ENCODE measurements around the gene EPO.
A peak's percentile ranks its signal among the peaks of the same experiment; 100 is the strongest.

EPO gene

DNA sequence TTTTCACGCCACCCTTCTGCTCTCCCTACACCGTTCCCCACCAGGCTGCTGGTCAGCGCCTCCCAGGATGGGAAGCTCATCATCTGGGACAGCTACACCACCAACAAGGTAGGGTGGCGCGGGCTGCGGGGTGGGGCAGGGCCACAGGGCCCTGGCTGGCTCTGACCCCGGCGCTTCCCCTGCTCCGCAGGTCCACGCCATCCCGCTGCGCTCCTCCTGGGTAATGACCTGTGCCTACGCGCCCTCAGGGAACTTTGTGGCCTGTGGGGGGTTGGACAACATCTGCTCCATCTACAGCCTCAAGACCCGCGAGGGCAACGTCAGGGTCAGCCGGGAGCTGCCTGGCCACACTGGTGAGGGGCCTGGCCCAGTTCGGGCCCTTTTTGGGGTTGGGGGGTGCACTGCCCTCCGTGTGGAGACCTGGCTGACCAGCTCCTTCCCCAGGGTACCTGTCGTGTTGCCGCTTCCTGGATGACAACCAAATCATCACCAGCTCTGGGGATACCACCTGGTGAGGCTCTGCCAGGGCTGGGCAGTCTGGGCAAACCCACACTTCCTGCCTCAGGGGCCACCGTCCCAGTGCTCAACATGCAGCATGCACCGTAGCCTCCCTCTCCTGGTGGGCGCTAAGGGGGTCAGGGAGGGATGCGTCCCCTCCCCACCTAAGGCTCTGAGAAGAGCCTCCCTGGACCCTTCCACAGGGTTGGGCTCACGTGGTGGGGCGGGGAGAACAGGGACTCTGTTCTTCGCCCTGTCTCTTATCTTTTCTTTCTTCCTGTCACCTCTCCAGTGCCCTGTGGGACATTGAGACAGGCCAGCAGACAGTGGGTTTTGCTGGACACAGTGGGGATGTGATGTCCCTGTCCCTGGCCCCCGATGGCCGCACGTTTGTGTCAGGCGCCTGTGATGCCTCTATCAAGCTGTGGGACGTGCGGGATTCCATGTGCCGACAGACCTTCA, 42.7 kb upstream of the EPO start:
- no peak overlapping the region for H3K27ac ChIP-seq (ENCODE audit: low read depth, low read length)
- H3K4me1 ChIP-seq (ENCODE audit: control insufficient read depth in 5 of 5, insufficient read depth in 5 of 5, low read length in 5 of 5), result peaks cover 4 to 51% (median 26%) of the 10 kb centered on the region in 5 donors
- peaks cover 0 to 58% (median 49%) of the 10 kb centered on the region in 5 donors for H3K36me3 ChIP-seq (ENCODE audit: control insufficient read depth in 5 of 5, insufficient read depth in 5 of 5, low read length in 5 of 5)
- no peaks in the 10 kb centered on the region for H3K27me3 ChIP-seq (ENCODE audit: control insufficient read depth in 5 of 5, insufficient read depth in 4 of 5, low read length in 5 of 5)
- no peak overlapping the region for H3K9ac ChIP-seq (ENCODE audit: low read length in 5 of 5)
- H3K9me3 ChIP-seq (ENCODE audit: control insufficient read depth in 5 of 5, low read length in 5 of 5), result no peaks in the 10 kb centered on the region
- no peak overlapping the region for H3K4me3 ChIP-seq (ENCODE audit: low read depth in 1 of 5, low read length in 5 of 5)

DNA sequence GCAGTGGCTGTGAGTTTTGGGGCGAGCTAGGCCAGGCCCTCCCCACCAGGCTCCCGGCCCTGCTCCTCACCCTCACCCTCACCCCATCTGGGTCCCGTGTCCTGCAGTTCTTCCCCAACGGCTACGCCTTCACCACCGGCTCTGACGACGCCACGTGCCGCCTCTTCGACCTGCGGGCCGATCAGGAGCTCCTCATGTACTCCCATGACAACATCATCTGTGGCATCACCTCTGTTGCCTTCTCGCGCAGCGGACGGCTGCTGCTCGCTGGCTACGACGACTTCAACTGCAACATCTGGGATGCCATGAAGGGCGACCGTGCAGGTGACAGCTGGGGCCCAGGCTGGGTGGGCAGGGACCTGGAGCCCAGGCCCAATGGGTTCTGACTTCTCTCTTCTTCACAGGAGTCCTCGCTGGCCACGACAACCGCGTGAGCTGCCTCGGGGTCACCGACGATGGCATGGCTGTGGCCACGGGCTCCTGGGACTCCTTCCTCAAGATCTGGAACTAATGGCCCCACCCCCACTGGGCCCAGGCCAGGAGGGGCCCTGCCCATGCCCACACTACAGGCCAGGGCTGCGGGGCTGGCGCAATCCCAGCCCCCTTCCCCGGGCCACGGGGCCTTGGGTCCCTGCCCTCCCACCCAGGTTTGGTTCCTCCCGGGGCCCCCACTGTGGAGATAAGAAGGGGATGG, 41.8 kb upstream of the EPO start:
- H3K9me3 ChIP-seq (ENCODE audit: control insufficient read depth in 5 of 5, low read length in 5 of 5), result no peaks in the 10 kb centered on the region
- H3K27me3 ChIP-seq (ENCODE audit: control insufficient read depth in 5 of 5, insufficient read depth in 4 of 5, low read length in 5 of 5), result no peaks in the 10 kb centered on the region
- H3K9ac ChIP-seq (ENCODE audit: low read length in 5 of 5), result no peak overlapping the region
- peaks cover 0 to 66% (median 58%) of the 10 kb centered on the region in 5 donors for H3K36me3 ChIP-seq (ENCODE audit: control insufficient read depth in 5 of 5, insufficient read depth in 5 of 5, low read length in 5 of 5)
- no peak overlapping the region for H3K4me3 ChIP-seq (ENCODE audit: low read depth in 1 of 5, low read length in 5 of 5)
- peaks cover 2 to 44% (median 26%) of the 10 kb centered on the region in 5 donors for H3K4me1 ChIP-seq (ENCODE audit: control insufficient read depth in 5 of 5, insufficient read depth in 5 of 5, low read length in 5 of 5)
- no peak overlapping the region for H3K27ac ChIP-seq (ENCODE audit: low read depth, low read length)

DNA sequence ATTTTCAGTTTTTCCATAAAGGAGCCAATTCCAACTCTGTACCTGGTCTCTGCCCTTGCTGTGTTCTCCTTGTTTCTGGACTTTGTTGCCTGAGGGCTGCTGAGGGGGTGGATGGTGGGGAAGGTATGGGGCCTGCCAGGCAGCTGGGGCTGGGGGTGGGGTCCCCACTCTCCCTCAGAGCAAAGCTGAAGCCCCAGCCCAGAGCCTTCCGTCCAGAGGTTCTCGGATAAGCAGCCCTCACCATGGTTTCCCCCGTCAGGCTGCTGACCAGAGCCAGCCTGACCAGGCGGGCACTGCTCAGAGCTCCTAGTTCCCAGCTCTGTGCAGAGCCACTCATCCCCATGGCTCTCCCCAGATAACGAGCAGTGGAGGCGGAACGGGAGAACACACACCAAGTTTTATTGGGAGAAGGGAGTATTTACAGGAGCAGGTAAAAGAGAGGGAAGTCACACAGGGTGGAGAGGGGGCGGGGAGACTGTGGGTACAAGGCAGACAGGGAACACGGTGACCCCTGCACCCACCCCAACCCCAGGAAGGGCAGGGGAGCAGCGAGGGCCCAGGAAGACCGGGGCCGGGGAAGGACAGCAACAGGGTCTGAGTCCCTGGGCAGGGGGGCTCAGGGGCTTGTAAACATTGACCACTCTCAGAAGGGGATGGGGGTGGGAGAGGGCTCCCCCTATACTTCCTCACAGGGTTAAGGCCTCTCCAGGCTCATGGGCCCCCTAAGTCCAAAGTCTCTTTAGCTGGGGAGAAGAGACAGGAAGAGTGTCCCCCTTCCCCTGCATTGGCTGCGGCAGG, 40.9 kb upstream of the EPO start:
- Histone ChIP-seq H3K36me3 (ENCODE audit: control insufficient read depth in 5 of 5, insufficient read depth in 5 of 5, low read length in 5 of 5) (peaks cover 0 to 75% (median 67%) of the 10 kb centered on the region in 5 donors), H3K4me3 (ENCODE audit: low read depth in 1 of 5, low read length in 5 of 5) (no peak overlapping the region), H3K9me3 (ENCODE audit: control insufficient read depth in 5 of 5, low read length in 5 of 5) (no peaks in the 10 kb centered on the region), H3K27me3 (ENCODE audit: control insufficient read depth in 5 of 5, insufficient read depth in 4 of 5, low read length in 5 of 5) (no peaks in the 10 kb centered on the region), H3K4me1 (ENCODE audit: control insufficient read depth in 5 of 5, insufficient read depth in 5 of 5, low read length in 5 of 5) (peaks cover 2 to 43% (median 26%) of the 10 kb centered on the region in 5 donors), H3K9ac (ENCODE audit: low read length in 5 of 5) (peak overlapping the region in 2 of 5 donors; percentile 20 to 59), H3K27ac (ENCODE audit: low read depth, low read length) (peak overlapping the region; percentile 81)

DNA sequence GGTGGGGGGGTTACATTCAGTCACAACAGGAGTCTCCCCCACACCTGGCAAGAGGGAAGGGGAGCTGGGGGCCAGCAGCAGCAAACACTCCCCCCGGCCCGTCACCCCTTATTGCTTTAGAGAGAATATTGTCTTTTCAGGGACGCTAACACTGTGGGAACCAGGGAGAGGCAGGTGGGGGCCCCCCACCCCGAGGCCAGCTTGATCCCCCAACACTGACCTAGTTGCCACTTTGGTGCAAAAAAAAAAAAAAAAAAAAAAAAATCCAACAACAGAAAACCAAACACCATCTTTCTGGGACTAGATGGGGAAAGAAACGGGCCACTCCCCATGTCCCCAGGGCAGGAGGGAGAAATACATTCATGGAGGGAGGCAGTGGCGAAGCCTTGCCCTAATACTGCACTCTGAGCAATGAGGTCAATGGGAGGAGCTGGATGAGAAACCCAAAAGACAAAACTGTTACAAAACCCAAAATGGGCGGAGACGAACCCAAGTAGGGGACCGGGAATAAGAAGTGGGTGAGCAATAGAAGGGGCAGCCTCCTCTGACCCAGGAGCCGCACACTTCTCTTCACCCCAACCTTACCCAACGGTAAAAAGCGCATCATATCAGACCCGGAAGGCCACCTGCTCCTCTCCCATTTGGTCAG, 40.2 kb upstream of the EPO start:
- peak overlapping the region; percentile 81 for H3K27ac ChIP-seq (ENCODE audit: low read depth, low read length)
- H3K36me3 ChIP-seq (ENCODE audit: control insufficient read depth in 5 of 5, insufficient read depth in 5 of 5, low read length in 5 of 5), result peaks cover 0 to 82% (median 74%) of the 10 kb centered on the region in 5 donors
- peak overlapping the region in 2 of 5 donors; percentile 56 to 59 for H3K9ac ChIP-seq (ENCODE audit: low read length in 5 of 5)
- H3K4me3 ChIP-seq (ENCODE audit: low read depth in 1 of 5, low read length in 5 of 5), result no peak overlapping the region
- H3K27me3 ChIP-seq (ENCODE audit: control insufficient read depth in 5 of 5, insufficient read depth in 4 of 5, low read length in 5 of 5), result no peaks in the 10 kb centered on the region
- no peaks in the 10 kb centered on the region for H3K9me3 ChIP-seq (ENCODE audit: control insufficient read depth in 5 of 5, low read length in 5 of 5)
- peaks cover 2 to 38% (median 24%) of the 10 kb centered on the region in 5 donors for H3K4me1 ChIP-seq (ENCODE audit: control insufficient read depth in 5 of 5, insufficient read depth in 5 of 5, low read length in 5 of 5)

DNA sequence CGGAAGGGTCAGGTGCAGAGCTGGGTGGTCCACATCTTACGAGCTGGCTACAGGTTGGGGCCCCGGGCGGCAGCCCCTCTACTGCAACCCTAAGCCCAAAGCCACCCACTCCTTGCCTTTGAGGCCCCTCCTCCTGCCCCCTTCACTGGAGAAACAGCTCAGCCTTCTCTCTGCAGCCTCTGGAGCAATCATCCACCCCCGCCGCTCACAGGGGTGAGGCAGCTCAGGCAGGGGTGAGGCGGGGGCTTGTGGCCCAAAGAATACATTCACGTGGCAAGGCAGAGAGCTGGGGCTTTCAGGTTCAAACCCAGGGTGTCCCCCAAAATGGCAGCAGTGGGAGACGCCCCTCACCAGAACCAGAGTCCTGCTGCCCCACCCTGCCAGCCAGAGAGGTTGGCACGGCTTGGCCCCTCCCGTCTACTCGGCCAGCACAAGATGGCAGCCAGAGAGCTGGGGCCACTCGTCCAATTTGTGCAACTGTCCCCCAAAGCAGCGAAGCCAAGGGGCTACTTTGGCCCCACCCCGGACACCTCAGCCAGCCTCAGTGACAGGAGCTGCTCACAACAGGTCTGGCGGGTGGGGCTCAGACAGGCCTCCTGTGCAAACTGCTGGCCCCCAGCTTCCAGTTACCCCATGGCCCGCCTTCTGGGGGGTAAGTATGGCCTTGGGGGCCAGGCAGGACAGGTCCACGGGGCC, 39.5 kb upstream of the EPO start:
- Histone ChIP-seq H3K27ac (ENCODE audit: low read depth, low read length) (peak overlapping the region; percentile 81), H3K36me3 (ENCODE audit: control insufficient read depth in 5 of 5, insufficient read depth in 5 of 5, low read length in 5 of 5) (peaks cover 0 to 89% (median 81%) of the 10 kb centered on the region in 5 donors), H3K27me3 (ENCODE audit: control insufficient read depth in 5 of 5, insufficient read depth in 4 of 5, low read length in 5 of 5) (no peaks in the 10 kb centered on the region), H3K9ac (ENCODE audit: low read length in 5 of 5) (peak overlapping the region in 2 of 5 donors; percentile 56 to 59), H3K4me1 (ENCODE audit: control insufficient read depth in 5 of 5, insufficient read depth in 5 of 5, low read length in 5 of 5) (peaks cover 2 to 35% (median 23%) of the 10 kb centered on the region in 5 donors), H3K9me3 (ENCODE audit: control insufficient read depth in 5 of 5, low read length in 5 of 5) (no peaks in the 10 kb centered on the region), H3K4me3 (ENCODE audit: low read depth in 1 of 5, low read length in 5 of 5) (no peak overlapping the region)

DNA sequence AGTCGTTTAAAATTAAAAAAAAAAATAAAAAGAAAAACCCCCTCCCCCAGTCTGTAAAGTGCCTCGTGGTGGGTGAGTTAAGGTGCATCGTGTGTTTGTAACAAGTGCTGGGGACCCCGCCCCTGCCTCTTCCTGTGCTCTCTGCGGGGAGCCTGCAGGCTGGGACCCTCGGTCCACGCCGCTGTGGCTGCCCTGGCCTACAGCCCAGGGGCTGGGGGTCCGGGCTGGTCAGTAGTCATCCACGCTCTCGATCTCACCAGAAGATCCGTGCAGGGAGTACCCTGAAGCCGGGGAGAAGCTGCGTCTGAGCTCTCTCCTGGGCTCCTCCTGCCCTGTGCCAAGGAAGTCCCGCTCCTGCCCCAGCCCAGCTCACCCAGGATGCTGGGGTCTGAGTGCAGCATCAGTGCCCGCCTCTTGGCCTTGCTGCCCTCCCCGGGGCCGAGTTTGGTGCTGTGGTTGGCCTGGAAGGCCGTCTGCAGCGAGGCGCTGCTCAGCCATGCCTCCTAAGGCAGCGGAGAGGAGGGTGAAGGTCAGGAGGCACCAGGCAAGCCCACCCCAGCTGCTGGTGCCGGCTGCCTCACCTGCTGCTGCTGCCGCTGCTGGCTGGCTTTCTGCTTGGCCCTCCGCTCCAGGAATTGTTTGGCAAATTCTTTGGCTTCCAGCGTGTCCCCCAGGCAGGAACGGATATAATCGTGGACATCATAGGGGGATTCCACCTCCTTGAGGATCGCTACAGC, 38.6 kb upstream of the EPO start:
- no peak overlapping the region for H3K4me3 ChIP-seq (ENCODE audit: low read depth in 1 of 5, low read length in 5 of 5)
- no peak overlapping the region for H3K9ac ChIP-seq (ENCODE audit: low read length in 5 of 5)
- H3K27ac ChIP-seq (ENCODE audit: low read depth, low read length), result no peak overlapping the region
- H3K9me3 ChIP-seq (ENCODE audit: control insufficient read depth in 5 of 5, low read length in 5 of 5), result no peaks in the 10 kb centered on the region
- H3K36me3 ChIP-seq (ENCODE audit: control insufficient read depth in 5 of 5, insufficient read depth in 5 of 5, low read length in 5 of 5), result peaks cover 0 to 94% (median 85%) of the 10 kb centered on the region in 5 donors
- H3K4me1 ChIP-seq (ENCODE audit: control insufficient read depth in 5 of 5, insufficient read depth in 5 of 5, low read length in 5 of 5), result peaks cover 2 to 26% (median 19%) of the 10 kb centered on the region in 5 donors
- no peaks in the 10 kb centered on the region for H3K27me3 ChIP-seq (ENCODE audit: control insufficient read depth in 5 of 5, insufficient read depth in 4 of 5, low read length in 5 of 5)

DNA sequence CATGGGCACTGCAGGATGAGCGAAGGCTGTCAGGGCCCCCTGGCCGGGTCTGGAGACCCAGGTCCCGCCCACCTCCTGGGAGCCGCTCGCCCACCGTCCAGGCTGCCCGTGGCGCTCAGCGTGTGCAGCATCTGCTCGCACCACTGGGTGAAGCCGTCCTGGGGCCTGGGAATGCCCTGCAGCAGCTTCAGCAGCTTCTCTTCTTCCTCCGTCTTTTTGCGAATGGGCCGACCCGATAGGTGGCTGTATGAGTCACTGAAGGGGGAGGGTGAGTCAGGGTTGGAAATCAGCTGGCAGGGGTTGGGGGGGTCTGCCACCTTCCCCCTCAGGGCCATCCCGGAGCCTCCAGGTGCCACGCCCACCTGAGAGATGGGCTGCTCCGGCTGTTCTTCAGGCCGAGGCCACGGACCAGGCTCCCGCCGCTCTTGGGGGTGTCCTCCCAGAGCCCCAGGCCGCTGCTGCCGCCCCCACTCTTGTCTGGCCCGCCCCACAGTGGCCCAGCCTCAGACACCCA, 38.0 kb upstream of the EPO start:
- Histone ChIP-seq H3K9ac (ENCODE audit: low read length in 5 of 5) (no peak overlapping the region), H3K36me3 (ENCODE audit: control insufficient read depth in 5 of 5, insufficient read depth in 5 of 5, low read length in 5 of 5) (peaks cover 0 to 94% (median 85%) of the 10 kb centered on the region in 5 donors), H3K9me3 (ENCODE audit: control insufficient read depth in 5 of 5, low read length in 5 of 5) (no peaks in the 10 kb centered on the region), H3K4me3 (ENCODE audit: low read depth in 1 of 5, low read length in 5 of 5) (no peak overlapping the region), H3K4me1 (ENCODE audit: control insufficient read depth in 5 of 5, insufficient read depth in 5 of 5, low read length in 5 of 5) (peaks cover 2 to 21% (median 15%) of the 10 kb centered on the region in 5 donors), H3K27me3 (ENCODE audit: control insufficient read depth in 5 of 5, insufficient read depth in 4 of 5, low read length in 5 of 5) (no peaks in the 10 kb centered on the region), H3K27ac (ENCODE audit: low read depth, low read length) (no peak overlapping the region)

DNA sequence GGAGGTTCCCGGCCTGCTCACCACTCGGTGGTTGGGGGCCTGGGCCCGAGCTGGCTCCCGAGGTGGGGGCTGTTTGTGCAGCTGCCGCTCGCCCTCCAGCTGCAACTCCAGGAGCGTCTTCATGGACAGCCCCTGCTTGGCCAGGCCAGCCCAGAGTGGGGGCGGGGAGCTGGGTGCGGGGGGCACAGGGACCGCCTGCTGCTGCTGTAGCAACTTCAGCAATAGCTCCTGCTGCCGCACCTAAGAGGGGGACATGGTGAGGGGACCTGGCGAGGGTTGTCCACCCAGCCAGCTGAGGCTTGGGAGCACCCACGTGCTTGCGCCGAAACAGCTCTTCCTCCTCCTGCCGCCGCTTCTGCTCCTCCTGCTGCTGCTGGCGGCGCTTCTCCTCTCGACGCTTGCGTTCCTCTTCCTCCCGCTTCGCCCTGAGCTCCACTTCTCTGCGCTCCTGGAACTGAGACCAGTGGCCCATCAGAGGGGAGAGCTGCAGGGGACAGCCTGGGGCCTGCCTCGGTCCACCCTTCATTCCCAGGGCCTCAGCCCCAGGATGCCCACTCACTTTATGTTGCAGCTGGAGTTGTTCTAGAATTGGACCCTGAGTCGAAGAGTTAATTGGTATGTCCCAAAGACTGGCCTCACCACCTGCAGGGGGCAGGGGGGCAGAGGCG, 37.1 kb upstream of the EPO start:
- Histone ChIP-seq H3K27ac (ENCODE audit: low read depth, low read length) (no peak overlapping the region), H3K9ac (ENCODE audit: low read length in 5 of 5) (no peak overlapping the region), H3K4me3 (ENCODE audit: low read depth in 1 of 5, low read length in 5 of 5) (no peak overlapping the region), H3K4me1 (ENCODE audit: control insufficient read depth in 5 of 5, insufficient read depth in 5 of 5, low read length in 5 of 5) (peaks cover 2 to 19% (median 15%) of the 10 kb centered on the region in 5 donors), H3K9me3 (ENCODE audit: control insufficient read depth in 5 of 5, low read length in 5 of 5) (no peaks in the 10 kb centered on the region), H3K27me3 (ENCODE audit: control insufficient read depth in 5 of 5, insufficient read depth in 4 of 5, low read length in 5 of 5) (no peaks in the 10 kb centered on the region), H3K36me3 (ENCODE audit: control insufficient read depth in 5 of 5, insufficient read depth in 5 of 5, low read length in 5 of 5) (peaks cover 0 to 94% (median 84%) of the 10 kb centered on the region in 5 donors)

Measured in subcutaneous abdominal adipose tissue (tissue), 5 donors.